Kidney capillary endothelial cell (primary cell): ENCODE data around the gene DLL1.

ENCODE experiments used
- DNase-seq: peaks from one replicate; pipeline ENCODE4 v3.0.0-alpha.2; 2018; ENCODE audit warnings: low spot score

Gene DLL1

DNA sequence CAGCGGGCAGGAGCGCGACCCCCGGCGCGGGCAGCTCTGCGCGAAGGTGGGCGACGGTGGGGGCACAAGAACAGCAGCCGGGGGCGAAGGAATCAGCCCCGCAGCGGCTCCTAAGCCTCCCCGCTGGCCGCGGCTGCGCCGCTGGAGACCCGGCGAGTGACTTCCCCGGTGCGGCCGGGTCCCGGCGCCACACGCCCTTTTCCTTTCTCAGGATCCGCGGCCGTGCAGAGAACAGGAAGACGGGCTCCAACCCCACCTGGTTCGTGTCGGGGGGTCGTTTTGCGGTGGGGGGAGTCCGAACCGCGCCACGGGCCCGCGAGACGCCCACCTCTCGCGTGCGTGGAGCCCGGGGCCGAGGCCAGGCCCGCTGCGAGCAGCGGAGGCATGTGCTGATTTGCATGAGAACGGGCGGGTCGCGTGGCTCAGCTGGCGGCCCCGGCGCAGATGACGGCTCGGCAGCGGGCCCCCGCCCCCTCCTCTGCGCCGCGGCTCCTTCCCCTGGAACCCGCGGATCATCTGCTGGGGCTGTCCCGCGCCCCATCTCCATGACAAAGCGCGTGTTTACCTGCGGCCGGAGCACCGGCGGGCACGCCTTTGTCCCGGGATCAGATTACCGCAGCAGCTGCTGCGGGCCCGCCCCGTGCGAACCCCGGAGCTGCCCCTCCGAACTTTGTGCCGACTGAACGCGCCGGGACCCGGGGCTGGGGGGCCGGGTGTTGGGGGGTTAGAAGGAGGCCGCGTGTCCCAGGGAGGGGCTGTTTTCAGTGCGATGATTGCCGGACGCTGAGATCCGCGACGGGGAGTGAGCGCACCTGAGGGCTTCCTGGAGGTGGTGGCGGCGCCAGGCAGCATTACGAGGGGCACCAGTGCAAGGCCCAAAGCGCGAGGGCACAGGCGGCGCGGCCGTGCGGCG lies 4.9 kb upstream of the DLL1 start:
- DNase-seq = no peak

DNA sequence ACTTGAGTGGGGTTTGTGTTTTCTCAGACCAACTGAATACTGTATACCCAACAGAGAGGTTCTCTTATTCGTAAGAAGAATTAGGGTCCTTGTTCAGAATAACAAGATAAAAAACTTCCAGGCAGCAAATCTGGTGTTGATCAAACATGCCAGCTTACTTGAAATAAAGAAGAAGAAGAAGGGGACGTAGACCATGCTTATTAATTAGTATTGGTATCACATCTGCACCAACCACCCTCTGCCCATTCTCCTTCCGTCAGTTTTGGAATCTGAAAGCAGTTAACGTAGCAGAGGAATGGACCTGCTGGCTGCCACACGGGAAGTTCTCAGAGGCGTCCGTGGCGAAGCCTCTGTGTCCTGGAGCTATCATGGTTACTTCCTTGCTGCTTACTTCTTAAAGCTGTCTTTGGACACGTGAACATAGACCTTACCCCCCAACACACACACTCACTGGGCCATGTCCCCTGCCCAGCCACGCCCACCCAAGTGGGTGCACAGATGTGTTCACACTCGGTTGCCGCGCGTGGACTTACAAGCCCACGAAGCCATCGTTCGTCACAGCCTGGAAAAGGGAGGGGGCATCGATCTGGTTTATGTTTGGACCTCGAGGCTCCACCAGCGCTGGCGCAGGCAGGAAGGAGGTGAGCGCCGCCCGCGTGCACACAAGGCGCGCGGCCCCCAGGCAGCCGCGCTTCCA lies 4.1 kb upstream of the DLL1 start:
- no peak for DNase-seq

DNA sequence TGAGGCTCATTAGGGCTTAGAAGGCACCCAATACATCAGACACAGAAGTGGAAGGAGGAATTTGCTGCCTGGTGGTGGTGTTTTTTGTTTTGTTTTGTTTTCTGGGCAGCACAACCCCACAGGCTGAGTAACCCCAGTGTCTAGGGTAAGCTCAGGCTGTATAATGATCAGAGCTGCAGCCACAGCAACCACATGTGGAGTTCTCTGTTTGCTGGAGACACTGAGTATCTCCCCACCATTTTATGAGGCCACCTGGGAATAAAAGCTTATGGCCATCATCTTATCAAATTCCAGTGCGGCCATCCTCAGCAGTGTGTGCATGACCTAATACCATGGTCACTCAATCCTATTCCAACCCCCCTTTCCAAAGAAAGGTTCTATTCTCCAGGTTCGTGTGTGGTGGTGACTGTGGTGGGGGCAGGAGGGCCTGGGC lies 3.4 kb upstream of the DLL1 start:
- no peak for DNase-seq

DNA sequence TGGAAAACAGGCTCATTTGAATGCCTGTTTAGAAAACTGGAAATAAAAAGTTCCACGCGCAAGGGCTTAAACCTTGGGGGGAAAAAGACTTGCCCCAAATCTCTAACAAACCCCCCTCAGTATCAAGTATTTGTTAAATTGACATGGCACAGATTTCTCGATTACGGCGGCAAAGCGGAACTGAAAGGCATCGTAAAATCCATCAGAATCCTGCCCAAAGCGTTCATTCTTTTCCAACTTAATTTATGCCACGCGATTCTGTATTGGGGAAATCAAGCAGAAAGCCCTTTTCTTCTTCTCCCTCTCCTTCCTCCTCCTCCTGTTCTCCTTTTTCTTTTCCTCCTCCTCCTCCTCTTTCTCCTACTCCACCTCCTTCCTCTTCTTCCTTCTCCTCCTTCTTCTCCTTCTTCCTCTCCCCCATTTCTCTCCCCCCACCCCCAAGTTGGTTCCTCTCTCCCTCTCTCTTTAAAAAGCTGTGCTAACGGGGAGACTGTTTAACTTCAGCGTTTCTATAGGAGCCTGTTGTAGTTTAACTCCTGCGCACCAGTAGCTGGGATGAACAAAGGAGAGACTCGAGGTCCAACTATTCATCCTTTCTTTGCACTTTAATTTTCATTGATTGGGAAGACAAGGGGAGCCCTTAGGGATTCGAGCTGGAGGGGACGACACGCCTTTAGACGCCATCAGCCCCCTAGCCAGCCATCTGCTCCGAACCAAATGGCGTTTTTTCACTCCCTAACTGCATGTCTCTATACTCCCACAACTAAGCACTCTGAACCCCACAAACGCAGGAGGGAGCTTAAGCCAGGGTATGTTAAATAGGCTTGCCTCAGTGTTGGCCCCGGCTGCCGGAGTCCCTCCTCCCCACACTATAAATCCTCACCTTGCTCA lies 2.7 kb upstream of the DLL1 start:
- DNase-seq = no peak

DNA sequence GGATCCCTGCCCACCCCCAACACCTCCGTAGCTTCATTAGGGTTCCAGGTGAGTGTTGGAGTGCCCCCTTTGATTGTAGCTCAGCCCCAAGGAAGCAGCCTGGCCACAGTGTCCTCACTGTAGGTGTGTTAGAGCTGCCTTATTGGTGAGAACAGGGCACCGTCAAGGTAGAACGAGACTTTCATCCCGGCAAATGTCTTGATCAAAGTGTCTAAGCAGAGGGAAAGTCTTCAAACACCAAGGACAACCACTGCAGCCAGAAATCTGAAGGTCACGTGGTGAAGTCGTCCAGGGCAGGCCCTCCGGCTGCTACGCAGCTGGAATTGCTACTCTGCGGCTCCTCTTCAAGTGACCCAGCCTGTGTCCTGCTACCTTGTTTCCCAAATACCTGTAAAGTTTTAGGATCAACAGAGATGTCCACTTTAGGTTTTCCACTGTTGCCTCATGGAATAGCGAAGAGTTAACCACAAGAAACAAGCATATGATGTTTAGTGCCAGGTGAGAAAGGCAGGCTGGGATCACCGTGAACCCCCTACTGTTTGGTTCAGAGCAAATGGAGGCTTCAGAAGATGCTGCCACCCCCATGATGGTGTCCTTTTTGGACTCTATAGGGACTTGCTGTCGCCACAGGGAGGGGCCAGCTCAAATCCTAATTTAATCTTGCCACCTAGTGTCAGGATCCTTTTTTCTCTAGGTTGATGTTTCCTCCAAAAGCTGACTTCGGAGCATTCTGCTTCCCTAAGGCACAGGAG lies 1.7 kb upstream of the DLL1 start:
- DNase-seq = no peak

DNA sequence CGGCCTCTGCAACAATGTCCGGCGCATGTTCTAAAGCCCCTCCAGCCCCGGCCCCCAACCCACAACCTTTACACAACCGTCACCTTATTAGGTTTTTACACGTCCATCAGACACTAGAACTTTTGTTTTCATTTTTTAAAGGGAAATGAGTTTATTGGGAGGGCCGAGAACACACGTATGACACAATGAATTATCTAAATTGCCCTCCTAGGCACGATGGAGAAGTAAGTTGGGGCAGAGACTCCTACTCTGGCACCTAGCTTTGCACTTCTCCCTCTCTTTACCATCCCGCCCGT lies 1.2 kb upstream of the DLL1 start:
- DNase-seq = no peak

DNA sequence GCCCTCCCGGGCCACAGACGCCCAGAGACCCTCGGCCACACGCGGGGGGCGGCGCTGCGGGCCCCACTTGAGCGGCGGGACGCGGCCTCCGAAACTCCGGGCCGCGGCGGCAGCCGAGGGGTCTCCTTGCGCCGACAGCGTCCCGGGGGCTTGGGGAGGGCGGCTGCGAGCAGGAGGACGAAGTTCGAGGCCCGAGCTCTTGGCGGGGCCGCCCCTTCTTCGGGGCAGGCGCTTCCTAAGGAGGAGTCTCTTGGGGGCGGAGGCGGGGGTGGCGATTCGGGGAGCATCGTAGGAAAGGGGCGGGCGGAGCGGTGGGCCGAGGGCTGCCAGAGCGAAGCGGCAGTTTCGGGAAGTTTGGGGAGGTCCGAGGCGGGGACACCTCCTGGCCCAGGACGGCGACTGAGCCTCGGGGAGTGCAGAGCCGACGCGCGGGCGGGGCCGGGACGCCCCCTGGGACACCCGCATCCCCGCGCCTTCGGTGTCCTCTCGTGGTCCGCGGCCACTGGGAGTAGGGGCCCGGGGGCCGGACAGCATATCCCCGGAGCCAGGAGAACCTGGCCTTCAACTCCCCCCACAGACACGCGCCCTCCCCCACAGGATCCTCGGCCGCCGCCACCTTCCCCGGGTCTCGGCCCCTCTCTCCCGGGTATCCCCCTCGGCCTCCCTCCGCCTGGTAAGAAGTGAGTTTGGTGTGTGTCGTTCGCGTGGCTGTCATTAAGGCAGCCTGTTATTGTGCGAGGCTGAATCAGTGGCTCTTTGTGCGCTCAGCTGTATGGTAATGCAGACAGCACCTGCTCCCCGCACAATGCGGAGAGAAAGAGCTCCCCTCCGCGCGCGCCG lies 613 bp upstream of the DLL1 start:
- no peak for DNase-seq

DNA sequence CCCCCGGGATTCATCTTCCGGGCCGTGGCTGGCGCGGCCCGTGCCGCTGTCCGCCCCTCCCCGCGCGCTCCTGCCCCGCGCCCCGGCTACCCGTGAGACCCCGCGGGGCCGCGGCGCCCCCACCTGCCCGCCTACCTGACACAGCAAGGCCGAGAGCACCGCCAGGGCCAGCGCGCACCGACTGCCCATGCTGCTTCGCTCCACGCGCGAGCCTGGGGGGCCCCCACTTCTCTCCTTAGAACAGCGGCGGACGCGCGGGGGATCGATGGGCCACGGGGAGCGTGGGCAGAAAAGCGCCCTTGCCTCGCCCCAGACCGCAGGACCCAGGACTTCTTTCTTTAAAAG lies 955 bp downstream of the DLL1 start:
- DNase-seq = no peak

DNA sequence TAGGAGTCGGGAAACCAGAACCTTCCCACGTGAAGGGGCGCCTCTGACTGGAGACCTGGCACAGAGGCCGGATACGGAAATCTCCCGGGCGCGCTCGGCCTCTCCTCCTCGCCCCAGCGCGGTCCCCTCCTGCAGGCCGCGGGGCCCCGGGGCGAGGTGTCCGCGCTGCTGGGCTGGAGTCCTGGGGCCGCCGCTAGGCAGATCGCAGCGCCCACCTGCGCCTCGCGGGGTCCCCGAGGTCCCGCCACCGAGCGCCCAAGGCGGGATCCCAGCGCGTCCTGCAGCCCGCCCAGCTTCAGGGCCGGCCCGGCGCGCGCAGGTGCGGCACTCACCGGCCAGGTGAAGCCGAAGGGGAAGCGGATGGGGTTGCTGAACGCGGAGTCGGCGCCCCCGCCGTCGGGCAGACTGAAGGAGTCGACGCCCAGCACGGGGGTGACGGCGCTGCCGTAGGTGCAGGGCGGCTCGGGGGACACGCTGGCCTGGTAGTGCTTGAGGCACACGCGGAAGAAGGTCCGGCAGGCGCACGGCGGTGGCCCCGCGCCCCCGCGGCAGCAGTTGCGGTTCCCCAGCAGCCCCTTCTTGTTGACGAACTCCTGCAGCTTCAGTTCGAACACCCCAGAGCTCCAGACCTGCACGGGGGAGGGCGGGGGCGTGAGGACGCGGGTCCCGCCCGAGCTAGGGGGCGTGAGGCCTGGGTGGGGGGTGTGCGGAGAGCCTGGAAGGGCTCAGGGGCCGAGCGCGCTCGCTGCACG lies 1.5 kb downstream of the DLL1 start:
- no peak for DNase-seq

DNA sequence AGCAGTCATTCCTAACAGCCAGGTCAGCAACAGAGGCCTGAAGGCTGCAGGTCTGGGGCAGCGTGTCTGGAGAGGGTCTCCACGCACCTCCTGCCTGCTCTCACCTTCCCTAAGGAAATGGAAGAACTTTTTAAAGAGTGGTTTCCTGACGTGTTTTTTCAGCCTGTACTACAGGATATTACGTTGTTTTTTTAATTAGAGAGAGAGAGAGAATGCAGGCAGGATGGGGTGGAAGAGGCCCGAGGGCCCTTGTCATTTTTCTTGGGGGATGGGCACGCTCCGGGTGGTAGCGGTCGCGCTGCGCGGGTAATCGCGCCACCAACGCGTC lies 2.1 kb downstream of the DLL1 start:
- no peak for DNase-seq

DNA sequence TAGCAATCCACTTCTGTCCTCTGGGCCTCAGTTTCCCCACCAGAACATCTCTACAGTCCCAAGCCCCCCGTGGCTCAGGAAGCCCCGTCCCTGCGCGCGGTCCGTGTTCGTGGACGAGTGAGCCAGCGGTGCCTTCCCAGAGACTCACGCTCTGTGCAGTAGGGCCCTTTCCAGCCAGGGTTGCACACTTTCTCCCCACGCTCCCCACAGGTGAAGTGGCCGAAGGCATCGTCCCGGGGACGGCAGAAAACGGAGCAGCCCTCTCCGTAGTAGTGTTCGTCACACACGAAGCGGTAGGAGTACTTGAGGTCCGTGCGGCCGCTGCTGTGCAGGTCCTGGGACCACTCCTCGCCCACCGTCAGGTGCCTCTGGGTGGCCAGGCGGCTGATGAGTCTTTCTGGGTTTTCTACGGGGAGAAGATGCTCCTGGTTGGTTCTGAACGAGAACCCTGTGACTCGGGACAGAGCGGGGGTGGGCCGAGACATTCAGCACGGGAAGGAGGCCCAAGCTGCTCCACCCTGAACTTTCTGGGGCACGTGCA lies 2.7 kb downstream of the DLL1 start:
- no peak for DNase-seq

DNA sequence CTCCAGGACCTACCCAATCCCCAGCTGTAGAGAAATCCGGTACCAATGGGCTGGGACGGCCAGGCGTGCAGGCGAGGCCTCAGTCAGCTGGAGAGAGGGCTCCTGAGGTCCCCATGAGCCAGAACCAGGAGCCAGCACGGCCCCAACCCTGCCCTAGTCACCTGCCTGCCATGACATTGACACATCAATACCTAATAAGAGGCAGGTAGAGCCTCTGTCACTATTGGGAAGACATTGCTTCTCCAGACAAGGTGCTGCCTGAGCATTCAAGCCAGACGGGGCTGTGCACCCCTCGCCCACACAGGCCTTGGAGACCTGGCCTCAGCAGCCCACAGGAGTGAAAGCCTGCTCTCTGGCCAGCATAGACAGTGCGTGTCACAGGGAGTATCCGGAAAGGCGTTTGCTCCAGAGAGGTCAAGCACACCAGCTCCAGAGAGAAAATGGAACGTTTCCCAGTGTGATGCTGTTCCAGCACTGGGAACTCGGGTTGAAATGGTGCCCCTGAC lies 3.5 kb downstream of the DLL1 start:
- DNase-seq = no peak

DNA sequence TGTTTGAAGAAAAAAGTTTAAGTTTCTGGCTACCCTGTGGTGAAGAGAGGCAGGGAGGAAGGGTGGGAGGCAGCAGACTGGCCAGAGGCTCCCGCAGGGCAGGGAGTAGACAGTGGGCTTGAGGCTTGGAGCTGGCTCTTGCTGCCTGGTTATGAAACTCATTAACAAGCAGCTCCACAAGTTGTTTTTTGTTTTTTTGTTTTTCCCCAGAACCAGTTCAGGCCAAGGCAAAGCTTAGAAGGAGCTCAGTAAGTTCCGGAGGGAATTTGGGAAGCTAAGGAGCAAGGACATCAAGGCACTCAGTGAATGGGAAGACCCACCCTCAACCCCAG lies 4.0 kb downstream of the DLL1 start:
- no peak for DNase-seq

DNA sequence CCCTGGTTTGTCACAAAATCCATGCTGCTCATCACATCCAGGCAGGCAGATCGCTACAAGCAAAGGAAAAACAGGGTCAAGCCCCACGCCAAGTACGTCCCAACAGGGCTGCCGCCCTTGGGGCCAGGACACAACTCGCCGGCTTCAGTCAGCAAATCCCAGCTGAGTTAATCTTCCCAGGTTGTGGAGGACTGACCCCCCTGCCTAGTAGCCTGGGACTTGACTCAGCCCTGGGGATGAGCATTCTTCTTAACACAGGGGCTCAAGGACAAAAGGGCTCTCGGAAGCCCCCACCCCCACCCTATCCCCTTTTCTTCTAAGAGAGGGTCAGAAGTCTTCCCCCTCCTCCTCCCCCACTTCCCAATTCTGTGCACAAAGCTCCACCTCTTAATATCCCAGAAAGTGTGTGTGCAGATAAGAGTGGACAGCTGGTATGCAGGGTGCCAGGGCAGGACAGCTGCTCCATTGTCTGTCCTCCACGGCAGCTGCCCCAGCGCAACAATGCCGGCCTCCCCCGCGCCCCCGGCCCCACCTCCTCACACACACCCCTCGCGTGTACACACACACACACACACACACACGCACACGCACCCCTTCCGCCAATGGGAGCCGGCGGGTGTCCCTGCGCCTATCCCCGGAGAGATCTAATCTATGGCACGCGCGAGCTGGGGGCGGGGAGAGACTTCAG lies 4.5 kb downstream of the DLL1 start:
- no peak for DNase-seq

DNA sequence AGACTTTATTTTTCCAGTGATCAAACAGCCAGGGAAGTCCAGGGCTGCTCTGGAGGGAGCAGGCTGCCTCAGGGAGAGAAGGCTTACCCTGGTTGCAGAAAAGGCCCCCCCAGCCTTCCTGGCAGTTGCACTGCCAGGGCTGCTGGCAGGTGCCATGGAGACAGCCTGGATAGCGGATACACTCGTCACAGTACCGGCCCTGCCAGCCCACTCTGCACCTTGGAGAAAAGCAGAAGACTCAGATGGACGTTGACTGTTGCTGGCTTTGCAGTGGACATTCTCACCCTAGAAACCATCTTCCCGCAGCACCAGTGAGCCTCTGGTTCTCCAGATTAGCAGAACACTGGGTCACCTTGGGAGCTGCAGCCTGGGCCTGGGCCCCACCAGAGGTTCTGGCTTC lies 5.4 kb downstream of the DLL1 start:
- no peak for DNase-seq

DNA sequence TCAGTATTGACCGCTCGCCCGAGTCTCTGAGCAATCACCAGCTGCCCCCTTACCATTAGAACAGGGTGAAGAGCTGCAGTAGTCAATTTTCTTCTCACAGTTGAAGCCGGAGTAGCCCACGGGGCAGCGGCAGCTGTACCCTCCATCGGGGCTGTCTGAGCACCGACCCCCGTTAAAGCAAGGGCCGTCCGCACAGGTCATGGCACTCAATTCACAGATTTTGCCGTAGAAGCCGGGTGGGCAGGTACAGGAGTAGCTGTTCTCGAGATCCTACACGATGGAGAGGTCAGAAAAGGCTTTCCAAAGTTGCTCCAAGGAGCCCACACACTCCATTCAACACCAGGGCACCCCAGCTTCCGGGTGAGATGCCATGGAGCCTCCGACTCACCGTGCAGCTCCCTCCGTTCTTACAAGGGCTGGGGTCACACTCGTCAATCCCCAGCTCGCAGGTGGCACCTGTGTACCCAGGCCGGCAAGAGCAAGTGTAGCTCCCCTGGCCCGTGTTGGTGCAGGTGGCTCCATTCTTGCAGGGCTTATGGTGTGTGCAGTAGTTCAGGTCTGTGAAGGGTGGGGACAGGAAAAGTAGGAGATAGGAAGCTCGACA lies 5.9 kb downstream of the DLL1 start:
- no peak for DNase-seq

DNA sequence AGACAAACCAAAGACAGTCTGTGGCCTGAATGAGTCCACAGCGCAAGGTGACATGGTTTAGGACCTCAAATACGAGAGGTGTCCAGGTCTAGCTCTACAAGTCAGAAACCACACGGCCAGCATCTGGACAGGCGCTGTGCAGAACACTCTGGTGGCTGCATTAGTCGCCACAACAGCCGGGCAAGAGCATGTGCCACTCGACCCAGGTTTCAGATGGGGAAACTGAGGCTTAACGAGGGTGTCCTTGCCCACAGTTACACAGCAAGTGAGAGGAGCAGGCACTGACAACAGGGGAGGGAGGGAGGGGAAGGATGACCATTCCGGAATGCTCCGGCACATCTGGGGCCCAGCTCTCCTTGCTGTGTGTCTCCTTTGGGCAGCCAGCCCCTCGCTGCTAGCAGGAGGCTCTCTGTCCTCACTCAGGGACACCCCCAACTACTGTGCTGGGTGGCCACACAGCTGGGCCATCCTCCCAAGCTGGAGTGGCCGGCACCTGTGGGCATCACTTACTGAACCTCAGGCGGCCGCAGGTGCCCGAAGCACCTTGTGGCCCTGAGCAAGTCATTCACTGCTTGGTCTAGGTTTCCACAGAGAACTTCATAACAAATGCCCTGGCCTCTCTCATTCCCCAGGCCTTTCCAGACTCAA lies 6.6 kb downstream of the DLL1 start:
- DNase-seq = no peak

DNA sequence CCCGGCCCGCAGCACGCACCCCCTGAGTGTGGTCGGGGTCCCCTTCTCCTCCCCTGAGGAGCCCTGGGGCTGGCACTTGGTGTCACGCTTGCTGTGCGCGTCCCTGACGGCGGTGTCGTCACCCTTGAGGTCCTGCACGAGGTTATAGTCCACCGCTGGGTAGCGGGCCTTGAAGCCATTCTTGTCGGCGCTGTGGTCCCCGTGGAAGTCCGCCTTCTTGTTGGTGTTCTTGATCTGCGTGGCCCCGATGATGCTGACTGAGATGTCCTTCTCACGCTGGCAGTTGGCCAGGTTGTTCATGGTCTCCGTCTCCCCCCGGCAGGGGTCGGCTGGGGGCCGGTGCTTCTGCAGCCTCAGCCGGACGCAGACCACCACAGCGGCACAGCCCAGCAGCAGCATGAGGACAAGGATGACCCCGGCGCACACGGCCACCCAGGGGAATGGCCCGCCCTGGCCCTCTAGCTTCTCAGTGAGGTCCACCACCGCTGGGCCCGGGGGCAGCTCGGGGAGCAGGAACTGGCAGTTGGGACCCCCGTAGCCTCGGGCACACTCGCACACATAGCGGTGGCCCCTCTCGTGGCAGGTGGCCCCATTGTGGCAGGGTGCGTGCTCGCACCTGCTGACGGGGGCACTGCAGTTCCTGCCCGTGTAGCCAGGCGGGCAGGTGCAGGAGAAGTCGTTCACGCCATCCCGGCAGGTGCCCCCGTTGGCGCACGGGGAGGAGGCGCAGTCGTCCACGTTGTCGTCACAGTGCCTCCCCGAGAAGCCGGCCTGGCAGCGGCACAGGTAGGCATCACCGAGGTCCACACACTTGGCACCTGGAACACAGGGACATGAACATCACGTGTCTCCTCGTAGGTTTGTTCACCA lies 7.4 kb downstream of the DLL1 start:
- no peak for DNase-seq
